GM12891 (cell line): Measurements from ENCODE around the gene CPNE2. TPM values are rescaled to one million over a fixed set of nuclear protein-coding genes. Genes with fewer than 3 reads are reported as not detected.

Experiments
- DNase-seq: peaks from one replicate; pipeline ENCODE4 v3.0.0; 2011; ENCODE audit warnings: low spot score; ENCODE audit not compliant: insufficient read length
- FAIRE-seq: peaks from 2 replicates; lab custom pipeline; 2011; peaks lifted over from hg19 to GRCh38; lab: Jason Lieb, UNC
- PAX5 ChIP-seq: IDR thresholded peaks from 2 replicates; pipeline ENCODE4 v1.6.1; 2011; ENCODE audit warnings: low read length, moderate library complexity, mild to moderate bottlenecking; ENCODE audit not compliant: insufficient read depth, severe bottlenecking
- POLR2A ChIP-seq: IDR thresholded peaks from 2 replicates; pipeline ENCODE4 v1.6.1; 2011; ENCODE audit warnings: low read depth, low read length, control low read depth
- POLR2AphosphoS5 ChIP-seq: IDR thresholded peaks from 2 replicates; pipeline ENCODE4 v1.6.1; 2011; ENCODE audit warnings: low read depth, low read length, control low read depth
- POU2F2 ChIP-seq: IDR thresholded peaks from 2 replicates; pipeline ENCODE4 v1.6.1; 2011; ENCODE audit warnings: low read depth, mild to moderate bottlenecking, control low read depth, low read length, moderate library complexity
- SPI1 ChIP-seq: IDR thresholded peaks from 2 replicates; pipeline ENCODE4 v1.6.1; 2011; ENCODE audit warnings: low read depth, low read length, control low read depth
- TAF1 ChIP-seq: IDR thresholded peaks from 2 replicates; pipeline ENCODE4 v1.6.1; 2011; ENCODE audit warnings: low read depth, low read length, control low read depth
- polyA plus RNA-seq: library from polyadenylated mRNA; unstranded; fragments of >200 nt; gene quantifications from one replicate; pipeline ENCODE4 v1.2.1, GENCODE V29; 2012; ENCODE audit warnings: low read depth, missing spikeins, inconsistent platforms; ENCODE audit not compliant: missing spikeins

Gene CPNE2
- polyA plus RNA-seq, result 13.0 TPM

DNA sequence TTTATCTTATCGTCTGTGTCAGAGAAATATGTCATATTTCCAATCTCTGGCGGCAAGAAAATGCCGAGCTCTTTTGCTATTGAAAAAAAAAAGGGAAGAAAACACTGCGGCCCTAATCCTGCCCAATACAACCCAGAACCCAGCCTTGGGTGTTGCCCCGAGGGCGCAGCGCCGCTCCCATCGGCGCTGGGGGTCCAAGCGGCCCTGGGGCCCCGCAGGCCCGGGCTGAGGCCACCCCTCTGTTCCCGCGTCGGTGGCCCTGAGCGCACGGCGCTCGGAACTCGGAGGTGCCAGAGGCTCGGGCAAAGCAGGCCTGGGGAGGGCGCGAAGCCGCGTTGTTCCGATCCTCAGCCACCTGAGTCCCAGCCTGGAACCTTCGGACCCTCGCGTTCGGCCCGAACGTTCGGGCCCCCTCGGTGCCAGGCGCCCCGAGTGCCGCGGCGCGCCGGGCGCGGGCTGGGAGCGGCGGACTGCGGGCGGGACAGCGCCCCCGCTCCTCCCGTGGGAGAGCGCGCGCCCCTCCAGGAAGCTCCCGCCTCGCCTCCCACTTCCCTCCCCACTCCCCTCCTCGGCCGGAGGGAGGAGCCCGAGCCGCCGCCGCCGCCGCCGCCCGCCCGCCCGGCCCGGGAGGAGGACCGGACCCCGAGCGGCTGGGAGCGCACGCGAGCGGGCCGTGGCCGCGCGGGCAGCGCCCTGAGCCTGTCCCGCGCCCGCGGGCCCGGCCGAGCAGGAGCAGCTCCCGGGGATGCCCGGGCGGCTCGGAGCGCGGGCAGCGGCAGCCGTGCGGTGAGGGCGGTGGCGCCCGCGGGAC lies at the start of gene CPNE2:
Gene CPNE2 (plus strand): TSS at position 609 of the 811 bp plus-strand sequence. CDS start 18,160 bp downstream, outside the sequence.
- no peak for TF ChIP-seq POLR2A
- DNase-seq (peak; percentile 66), FAIRE-seq (peak; percentile 83)

DNA sequence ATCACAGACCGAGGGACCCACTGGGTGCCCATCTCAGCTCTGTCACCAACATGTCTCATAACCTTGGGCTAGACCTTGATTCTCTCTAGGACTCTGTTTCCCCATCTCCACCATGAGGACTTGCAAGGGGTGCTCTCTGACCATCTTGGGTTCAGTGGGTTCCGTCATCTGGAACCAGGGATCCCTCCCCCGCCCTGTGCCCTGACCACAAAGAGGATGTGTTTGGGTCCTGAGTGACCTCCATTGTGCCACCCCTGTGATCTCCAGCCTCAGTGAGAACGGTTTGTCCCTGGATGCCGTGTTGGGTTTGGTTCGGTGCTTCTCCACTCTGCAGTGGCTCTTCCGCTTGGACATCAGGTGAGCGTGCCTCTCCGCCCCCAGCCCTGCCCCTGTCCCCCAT lies 49.1 kb upstream of the CPNE2 start:
- FAIRE-seq (no peak), DNase-seq (no peak)
- TF ChIP-seq SPI1 (no peak), POU2F2 (0 out of 2 replicates have a peak, but pooled peaks have one; percentile 12)

- no peak for DNase-seq
- peak; percentile 20 for FAIRE-seq
- no peak for TF ChIP-seq SPI1
- no peak for TF ChIP-seq POLR2A
- TF ChIP-seq POLR2AphosphoS5, result no peak
- TF ChIP-seq POU2F2, result no peak
- peak; percentile 18 for TF ChIP-seq PAX5
Observed at GRCh38 chr16:57044931-57045693, 47.3 kb upstream of the CPNE2 start.

DNA sequence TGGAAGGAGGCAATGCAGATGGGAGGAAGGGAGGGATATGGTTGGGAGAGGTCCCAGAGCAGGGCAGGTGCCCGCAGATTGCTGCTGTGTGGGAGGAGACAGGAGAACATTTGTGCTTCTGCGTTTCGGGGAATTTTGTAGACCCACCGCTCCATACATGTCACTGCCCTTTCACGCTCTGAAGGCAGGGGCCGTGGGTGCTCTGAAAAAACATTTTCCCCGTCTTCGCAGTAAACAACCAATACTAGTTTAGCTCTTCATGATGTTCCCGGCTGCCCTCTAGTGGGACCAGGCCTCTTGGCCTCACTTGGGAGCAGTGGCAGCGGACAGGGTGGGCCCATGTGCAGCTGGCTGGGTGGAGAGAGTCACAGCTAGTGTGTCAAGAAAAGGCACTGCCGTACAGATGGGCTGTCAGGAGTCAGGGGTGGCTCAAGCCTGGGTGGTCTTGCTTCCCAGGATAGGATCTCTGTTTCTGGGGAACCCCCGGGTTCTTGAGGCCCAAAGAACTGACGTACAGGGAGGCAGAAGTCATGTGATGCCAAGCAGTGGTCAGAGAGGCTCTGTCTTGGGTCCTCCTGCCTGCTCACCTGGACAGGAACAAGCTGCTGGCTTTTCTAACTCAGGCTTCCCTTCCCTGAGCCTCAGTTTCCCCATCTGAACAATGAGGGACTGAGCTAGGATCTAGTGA lies 46.5 kb upstream of the CPNE2 start:
- TF ChIP-seq POLR2A (peak; percentile 42; the same call in 1 of the 2 replicates), TAF1 (0 out of 2 replicates have a peak, but pooled peaks have one; percentile 34), SPI1 (no peak), POLR2AphosphoS5 (no peak; the same call in 1 of the 2 replicates), PAX5 (peak; percentile 13), POU2F2 (0 out of 2 replicates have a peak, but pooled peaks have one; percentile 30)
- DNase-seq (no peak), FAIRE-seq (peak; percentile 95)

DNA sequence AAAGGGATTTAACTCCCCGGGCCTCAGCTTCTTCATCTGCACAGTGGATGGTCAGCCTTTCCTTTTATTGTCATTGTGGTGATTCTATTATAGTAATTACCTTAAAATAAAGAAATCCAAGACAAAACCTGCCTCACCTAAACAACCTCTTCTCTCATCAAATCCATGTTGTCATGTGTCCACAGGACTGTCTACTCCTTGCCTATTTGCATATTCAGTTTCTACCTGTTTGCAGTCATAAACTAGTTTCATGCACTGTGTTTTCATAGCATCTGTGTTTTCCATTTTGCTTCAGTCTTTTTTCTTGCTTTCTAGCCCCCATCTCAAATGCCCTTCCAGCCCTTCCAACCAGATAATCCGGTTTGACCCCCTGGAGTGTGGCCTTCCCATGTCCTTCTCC lies 44.3 kb upstream of the CPNE2 start:
- TF ChIP-seq TAF1 (no peak), SPI1 (no peak), POU2F2 (peak; percentile 92), PAX5 (no peak), POLR2AphosphoS5 (no peak)
- no peak for DNase-seq
- peak; percentile 79 for FAIRE-seq

DNA sequence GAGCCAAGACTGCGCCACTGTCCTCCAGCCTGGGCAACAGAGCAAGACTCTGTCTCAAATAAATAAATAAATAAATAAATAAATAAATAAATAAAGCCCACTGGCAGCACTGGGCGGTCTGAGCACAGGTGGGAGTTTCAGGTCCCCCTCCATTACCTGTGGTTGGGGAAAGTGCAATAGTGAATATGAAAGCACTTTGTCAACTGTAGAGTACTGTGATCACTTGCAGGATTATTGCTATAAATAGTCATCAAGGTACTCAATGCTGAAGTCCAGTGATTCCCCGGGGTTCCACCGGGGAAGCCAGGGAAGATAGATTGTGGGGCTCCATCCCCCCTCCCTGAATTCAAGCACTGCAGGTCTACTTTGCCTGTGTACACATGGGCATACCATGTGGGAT lies 42.7 kb upstream of the CPNE2 start:
- peak; percentile 78 for FAIRE-seq
- no peak for TF ChIP-seq POLR2A
- peak; percentile 46; the same call in 1 of the 2 replicates for TF ChIP-seq POU2F2
- TF ChIP-seq POLR2AphosphoS5, result no peak
- no peak for TF ChIP-seq TAF1
- TF ChIP-seq PAX5, result no peak
- no peak for TF ChIP-seq SPI1
- DNase-seq, result peak; percentile 54

GRCh38 chr16:57051696-57052228 lies 40.6 kb upstream of the CPNE2 start:
- no peak for DNase-seq
- FAIRE-seq, result no peak
- TF ChIP-seq POU2F2, result peak; percentile 32; the same call in 1 of the 2 replicates
- no peak for TF ChIP-seq TAF1

- TF ChIP-seq PAX5 (no peak), POLR2AphosphoS5 (no peak), SPI1 (no peak), TAF1 (no peak), POLR2A (no peak), POU2F2 (no peak)
- FAIRE-seq, result no peak
- DNase-seq, result no peak
Observed at GRCh38 chr16:57053206-57053605, 39.2 kb upstream of the CPNE2 start.

- no peak for FAIRE-seq
- no peak for DNase-seq
- TF ChIP-seq POU2F2 (no peak), SPI1 (0 out of 2 replicates have a peak, but pooled peaks have one; percentile 14)
Observed at GRCh38 chr16:57054338-57054737, 38.0 kb upstream of the CPNE2 start.

DNA sequence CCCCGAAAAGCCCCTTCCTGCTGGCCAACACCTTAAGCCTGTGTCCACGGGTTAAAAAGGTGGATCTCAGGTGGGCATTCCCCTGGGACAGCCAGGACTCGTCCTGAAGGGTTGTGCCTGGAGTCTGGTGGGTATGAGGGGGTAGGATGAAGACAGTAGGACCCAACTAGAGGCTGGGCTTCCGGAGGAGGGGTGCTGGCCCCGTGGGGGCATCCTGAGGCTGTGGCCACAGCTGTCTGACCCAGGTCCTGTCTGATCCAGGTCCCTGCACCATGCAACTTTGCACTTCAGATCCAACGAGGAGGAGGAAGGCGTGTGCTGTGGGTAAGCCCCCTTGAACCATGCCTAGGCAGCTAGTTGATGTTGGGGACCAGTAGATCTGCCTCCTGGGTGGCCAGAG lies 37.6 kb upstream of the CPNE2 start:
- FAIRE-seq (no peak), DNase-seq (no peak)
- no peak for TF ChIP-seq PAX5
- TF ChIP-seq POLR2AphosphoS5, result no peak
- no peak for TF ChIP-seq TAF1
- TF ChIP-seq POU2F2, result no peak
- no peak for TF ChIP-seq POLR2A
- no peak for TF ChIP-seq SPI1
